ENCODE data around the gene SPATS2. TPM values are rescaled to one million over a fixed set of nuclear protein-coding genes. Genes with fewer than 3 reads are reported as not detected.
A peak's percentile ranks its signal among the peaks of the same experiment; 100 is the strongest.
"Not testable (repeated sequence)": the region's sequence is repeated elsewhere in the genome, so short reads cannot be mapped to it uniquely, and the experiment has no call there.

The SPATS2 gene
- total RNA-seq, 1 donor from 2014 or later: 16.8 TPM

DNA sequence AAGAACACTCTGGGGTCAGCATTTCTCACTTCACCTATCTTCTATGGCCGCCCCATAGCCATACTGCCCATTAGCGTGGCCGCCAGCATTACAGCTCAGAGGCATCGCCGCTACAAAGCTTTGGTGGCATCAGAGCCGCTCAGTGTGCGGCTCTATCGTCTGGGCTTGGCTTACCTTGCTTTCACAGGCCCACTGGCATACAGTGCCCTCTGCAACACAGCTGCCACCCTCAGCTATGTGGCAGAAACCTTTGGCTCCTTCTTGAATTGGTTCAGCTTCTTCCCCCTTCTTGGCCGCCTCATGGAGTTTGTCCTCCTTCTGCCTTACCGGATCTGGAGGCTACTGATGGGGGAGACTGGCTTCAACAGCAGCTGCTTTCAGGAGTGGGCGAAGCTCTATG lies 18.0 kb upstream of the SPATS2 start:
- DNase-seq (ENCODE audit: low read depth in 2 of 2): no peak

DNA sequence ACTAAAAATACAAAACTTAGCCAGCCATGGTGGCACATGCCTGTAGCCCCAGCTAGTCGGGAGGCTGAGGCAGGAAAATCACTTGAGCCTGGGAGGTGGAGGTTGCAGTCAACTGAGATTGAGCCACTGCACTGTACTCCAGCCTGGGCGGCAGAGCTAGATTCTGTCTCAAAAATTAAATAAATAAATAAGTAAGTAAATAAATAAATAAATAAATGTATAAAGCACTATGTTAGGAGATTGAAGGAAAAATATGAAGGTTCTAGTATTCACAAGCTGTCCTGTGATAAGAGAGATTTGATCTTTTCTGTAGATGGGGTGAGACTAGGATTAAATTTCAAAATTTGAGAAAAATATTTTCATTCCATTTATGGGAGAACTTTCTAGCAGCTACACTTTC lies 14.9 kb upstream of the SPATS2 start:
- no peak for DNase-seq (ENCODE audit: low read depth in 2 of 2)

DNA sequence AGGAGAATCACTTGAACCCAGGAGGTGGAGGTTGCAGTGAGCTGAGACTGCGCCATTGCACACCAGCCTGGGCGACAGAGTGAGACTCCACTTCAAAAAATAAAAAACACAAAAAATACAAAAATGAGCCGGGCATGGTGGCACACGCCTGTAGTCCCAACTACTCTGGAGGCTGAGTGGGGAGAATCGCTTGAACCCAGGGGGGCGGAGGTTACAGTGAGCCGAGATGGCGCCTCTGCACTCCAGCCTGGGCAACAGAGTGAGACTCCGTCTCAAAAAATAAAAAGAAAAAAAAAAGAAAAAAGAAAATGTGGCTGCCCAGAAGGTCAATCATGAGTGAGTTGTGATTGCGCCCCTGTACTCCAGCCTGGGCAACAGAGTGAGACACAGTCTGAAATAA lies 11.3 kb upstream of the SPATS2 start:
- no peak for DNase-seq (ENCODE audit: low read depth in 2 of 2)

DNA sequence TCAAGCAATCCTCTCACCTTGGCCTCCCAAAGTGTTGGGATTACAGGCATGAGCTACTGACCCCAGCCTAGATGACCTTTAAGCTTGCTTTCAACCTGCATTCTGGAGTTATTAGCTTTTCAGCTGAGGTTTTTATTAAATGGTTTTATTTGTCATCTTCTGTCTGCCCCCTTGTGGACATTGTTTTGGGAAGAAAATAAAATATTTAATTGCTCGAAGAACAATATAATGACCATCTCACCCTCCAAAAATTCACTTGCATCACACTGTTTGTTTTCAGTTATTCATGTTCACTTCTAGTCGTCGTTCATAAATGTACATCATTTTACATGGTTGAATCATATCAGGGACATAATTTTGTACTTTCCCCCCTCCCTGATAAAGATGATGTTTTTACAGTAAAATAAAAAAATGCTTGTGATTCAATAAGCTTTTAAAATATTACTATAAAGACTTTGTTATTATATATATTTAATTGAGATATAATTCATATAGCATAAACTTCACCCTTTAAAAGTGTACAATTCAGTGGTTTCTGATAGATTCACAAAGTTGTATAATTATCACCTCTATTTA lies 10.1 kb upstream of the SPATS2 start:
- DNase-seq (ENCODE audit: low read depth in 2 of 2): peak; percentile 30 to 59

DNA sequence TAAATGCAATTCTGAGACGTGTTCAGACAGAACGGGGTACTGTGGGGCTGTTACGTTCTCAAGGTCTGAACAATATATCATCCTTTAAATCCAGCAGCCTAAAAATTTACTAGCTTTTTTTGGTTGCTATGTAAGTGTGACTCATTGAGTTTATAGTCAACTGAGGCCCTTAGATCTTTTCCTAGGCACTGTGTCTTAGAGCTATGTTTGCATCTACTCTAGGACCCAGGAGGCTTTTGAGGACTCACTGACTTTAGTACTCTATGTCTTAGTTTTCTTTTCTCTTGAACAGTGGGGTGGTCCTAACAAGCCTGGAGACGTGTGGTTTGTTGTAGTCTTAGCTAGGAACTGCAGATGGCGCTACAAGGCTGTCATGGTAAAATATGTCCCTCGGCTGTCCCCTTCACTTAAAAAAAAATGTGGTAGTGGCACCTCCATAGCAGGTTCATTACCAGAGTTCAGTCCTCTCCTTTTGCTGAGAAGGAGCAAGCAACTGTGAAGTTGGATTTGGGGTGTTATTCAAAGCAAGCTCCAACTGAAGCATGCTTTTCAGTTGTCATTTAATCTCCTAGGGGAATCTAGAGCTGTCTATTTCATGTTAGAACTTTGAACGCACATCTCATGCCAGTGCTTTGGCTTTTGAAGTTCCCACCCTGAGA lies 8.7 kb upstream of the SPATS2 start:
- peak; percentile 75 to 80 for DNase-seq (ENCODE audit: low read depth in 2 of 2)

DNA sequence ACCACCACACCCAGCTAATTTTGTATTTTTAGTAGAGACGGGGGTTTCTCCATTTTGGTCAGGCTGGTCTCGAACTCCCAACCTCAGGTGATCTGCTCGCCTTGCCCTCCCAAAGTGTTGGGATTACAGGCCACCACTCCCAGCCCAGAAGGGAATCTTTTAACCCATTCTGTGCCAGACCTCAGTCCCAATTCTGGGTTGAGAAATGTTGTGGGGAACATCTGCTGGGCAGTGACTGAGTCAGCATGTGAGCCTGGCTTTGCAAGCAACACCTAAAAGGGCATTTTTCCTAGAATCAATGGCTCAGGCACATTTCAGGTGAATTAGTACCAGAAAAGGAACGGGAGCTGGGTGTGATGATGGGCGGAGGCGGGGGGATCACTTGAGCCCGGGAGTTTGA lies 7.6 kb upstream of the SPATS2 start:
- DNase-seq (ENCODE audit: low read depth in 2 of 2): no peak

DNA sequence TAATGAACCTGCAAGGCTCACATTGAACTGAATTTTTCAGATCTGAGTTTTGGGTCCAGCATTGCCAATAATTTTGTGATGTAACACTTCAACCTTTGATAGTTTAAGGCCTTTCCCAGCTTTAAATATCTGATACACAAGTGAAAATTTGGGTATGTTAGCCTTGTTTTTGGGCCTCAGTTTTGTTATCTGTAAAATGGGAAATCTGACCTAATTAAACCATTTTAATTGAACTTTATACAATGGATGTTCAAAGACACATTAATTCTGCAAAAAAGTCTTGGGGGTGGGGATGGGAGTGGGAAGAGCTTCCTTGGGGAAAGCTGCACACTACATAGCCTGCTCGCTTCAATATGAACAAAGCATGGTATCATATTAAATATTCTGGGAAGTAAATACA lies 5.2 kb upstream of the SPATS2 start:
- no peak for DNase-seq (ENCODE audit: low read depth in 2 of 2)

DNA sequence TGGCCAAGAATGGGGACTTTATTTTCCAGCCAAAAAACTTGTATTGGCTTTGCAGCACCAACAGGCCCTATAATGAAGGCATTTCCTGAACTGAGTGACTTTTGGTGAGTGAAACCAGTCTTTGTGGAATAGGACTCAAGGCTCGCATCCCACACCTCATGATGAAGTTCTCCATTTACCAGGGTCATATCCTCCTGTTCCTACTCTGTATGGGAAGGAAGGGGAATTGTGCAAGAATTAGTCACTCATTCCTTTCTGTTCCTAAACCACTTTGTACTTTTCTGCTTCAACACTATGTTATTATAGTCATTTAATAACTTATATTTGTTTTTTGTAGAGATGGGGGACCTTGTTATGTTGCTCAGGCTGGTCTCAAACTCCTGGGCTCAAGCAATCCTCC lies 2.3 kb upstream of the SPATS2 start:
- peak; percentile 54 to 76 for DNase-seq (ENCODE audit: low read depth in 2 of 2)

DNA sequence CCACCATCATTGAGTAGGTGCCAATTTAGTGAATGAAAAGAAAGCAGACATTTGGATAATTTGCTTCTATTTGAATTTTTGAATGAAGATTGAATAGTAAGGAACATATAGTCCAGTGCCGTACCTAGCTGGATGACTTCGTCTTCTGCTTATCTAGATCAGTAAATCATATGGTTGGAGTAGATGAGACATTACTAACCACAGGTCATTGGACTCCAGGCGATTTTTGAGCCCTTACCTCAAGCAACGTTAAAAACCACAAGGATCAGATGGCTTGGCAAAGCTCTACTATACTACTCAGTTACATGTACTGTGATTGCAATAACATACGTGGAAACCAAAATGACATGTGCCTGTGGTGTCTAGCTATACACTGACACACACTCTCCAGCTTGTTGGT lies 1.7 kb upstream of the SPATS2 start:
- DNase-seq (ENCODE audit: low read depth in 2 of 2): no peak

DNA sequence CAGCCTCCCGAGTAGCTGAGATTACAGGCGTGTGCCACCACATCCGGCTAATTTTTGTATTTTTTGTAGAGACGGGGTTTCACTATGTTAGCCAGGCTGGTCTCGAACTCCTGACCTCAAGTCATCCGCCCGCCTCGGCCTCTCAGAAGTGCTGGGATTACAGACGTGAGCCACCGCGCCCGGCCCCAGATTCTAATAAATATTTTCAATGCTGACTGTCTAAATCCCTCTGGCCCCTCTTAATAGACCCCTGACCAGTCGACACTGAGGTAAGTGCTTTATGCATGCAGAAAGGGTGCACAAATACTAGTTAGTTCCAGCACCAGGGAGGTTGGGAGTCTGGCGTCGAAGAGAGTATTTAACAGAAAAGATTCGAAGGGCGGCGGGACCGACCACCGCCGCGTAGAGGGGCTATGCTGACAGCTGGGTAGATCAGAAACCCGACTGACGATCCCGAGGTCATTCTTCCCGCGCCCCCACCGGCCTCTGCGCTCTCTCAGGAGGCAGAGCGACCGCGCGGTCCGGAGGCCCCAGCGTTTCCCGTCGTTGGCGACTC lies 1.1 kb upstream of the SPATS2 start:
- DNase-seq (ENCODE audit: low read depth in 2 of 2): no peak

DNA sequence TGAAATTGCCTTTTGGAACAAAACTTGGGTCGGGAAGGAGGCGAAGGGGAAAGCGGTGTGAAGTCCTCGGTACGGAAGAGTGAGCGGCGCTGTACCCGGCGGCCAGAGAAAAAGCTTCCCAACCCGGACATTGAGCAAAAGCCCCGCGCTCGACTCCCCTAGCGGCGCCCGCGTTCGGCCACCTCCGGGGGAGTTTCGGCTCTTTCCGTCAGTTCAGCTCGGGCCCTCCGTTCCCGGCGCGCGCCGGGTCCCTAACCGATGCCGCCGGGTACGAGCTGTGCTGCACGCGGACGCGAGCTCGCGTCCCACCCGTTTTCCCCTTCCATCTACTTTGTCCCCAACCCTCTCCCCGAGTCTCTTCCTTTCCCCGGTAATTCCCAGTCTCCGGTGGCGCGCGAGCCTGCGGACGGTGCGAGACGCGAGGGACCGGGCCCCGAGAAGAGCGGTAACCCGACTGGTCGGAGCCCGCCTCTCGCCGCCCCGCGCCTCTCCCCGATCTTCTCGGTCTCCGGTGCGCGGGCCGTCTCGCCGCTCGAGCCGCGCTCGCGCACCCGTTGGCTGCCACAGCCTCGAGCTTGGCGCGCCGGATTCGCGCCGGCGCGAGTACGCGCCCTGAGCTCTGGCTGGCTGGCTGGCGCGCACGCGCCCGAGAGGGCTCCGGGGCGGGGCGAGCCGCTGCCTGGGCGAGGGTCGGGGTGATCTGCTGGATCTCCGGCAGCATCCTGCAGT lies 446 bp upstream of the SPATS2 start:
- peak; percentile 81 to 96 for DNase-seq (ENCODE audit: low read depth in 2 of 2)

DNA sequence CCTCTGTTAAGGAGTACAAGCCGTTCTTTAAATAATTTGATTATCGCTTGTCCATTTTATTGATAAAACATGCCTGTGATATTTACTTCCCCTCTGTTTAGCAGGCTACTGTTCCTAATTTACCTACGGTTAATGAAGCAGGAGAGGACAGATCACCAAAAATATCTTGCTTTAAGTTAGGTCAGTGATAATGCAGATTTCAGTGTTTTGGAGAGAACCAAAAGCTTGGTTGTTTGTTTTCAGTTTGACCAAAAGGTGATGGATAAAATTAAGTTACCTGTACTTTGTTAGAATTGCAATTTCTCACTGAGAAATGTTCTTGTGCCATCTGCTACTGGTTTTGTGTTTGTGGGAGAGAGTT lies 958 bp downstream of the SPATS2 start:
- no peak for DNase-seq (ENCODE audit: low read depth in 2 of 2)

DNA sequence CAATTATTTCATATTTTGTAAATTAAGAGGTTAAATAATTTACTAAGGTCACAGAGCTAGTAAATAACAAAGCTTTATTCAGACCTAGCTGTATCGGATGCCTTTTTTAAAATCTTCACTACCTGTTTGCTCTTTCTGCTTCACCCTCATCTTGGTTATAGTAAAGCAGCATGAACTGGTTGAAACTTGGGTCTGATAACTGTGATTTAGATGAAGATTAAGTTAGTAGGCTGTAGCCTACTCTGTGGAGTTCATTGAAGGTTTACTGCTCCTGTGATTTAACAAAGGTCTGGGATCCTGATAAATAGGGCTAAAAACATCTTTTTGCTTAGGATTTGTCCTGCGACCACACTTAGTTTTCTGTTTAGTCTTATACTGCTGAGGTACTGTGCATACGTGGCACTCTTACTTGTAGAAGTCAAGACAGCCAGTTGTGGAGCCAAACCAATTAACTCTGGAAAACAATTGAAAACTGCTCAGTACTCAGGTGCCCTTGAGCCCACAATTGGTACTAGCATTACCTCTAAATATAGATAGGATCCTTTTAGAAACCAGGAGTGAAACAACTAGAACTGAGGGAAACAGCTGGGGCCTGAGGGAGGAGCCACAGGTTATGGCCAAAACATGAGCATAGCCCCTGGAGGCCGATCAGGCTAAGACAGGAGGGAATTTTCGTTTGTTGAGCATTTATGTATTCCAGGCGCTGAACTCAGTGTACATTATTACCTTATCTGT lies 2.3 kb downstream of the SPATS2 start:
- peak; percentile 30 to 58 for DNase-seq (ENCODE audit: low read depth in 2 of 2)

DNA sequence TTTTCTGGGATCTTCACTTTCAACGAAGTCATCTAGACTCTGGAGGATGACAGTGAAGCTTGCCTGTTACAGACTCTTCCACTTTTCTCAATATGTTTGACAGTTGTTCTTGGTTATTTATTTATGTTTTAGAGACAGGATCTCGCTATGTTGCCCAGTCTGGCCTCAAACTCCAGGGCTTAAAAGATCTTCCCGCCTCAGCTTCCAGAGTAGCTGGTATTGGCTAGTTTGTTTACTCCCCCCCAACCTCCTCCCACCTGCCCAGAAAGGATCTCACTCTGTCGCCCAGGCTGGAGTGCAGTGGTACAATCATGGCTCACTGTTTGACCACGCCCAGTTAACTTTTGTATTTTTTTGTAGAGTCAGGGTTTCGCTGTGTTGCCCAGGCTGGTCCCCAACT lies 3.3 kb downstream of the SPATS2 start:
- no peak for DNase-seq (ENCODE audit: low read depth in 2 of 2)

DNA sequence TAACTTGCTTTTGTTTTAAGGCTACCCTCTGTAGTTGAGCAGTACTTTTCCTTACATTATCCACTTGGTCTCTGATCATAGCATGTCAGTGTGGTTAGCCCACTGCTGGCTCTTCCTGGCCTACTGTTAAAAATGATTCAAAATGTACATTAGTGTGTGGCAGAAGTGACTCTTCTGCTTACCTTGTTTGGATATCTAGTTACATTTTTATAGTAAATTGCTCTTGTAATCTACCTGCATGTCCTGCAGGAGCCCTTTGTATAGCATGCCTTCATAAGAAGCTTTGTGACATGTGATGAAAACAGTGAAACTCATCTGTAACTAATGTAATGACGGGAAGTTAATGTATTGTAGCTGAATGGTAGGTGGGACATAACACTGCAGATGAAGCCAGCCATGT lies 8.1 kb downstream of the SPATS2 start:
- no peak for DNase-seq (ENCODE audit: low read depth in 2 of 2)

DNA sequence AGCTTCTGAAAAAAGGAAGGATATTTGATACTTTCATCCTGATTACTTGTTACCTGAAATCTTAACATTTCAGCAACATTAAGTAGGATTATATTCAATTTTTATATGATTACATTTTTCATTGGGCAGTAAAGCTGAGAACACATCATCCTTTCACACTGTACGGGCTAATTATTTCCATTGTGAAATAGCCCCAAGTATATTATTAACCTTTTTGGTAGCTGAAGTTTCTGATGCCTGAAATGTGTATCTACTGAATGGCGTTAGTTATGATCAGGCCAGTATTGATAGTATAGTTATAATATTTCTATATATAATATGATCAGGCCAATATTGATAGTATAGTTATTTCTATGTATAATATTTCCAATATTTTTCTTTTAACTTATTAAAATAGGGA lies 10.1 kb downstream of the SPATS2 start:
- DNase-seq (ENCODE audit: low read depth in 2 of 2): no peak

DNA sequence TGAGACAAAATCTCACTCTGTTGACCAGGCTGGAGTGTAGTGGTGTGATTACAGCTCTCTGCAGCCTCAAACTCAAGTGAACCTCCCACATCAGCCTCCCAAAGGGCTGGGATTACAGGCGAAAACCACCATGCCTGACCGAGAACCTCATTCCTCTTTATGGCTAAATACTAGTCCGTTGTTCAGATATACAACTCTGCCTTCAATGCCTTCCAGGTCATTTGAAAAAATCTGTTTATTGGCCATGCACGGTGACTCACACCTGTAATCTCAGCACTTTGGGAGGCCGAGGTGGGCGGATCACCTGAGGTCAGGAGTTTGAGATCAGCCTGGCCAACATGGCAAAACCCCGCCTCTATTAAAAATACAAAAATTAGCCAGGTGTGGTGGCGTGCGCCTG lies 12.9 kb downstream of the SPATS2 start:
- DNase-seq (ENCODE audit: low read depth in 2 of 2): not testable (repeated sequence)

DNA sequence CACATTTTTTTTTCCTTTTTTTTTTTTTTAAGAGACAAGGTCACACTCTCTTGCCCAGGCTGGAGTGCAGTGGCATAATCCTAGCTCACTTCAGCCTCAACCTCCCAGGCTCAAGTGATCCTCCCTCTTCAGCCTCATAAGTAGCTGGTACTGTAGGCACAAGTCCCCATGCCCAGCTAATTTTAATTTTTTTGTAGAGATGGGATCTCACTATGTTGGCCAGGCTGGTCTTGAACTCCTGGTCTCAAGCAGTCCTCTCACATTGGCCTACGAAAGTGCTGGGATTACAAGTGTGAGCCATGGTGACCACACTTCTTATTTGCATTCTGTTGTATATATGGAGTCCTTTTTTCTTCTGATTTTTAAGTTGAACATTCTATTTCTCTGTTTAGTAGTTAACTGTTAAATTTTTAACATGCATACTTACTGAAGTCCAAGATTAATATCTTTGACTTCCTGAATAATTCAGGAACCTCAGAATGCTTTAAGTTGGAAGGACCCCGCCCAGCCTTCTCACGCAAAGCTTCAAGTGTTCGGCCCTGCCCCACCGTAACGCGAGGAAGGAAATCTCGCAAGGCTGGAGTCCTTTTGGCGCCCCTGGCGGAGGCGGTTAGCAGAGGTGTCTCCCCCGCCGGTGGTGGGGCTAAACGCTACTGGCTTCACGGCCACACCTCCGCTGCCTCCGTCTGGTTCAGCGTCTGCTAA lies 21.6 kb downstream of the SPATS2 start:
- no peak for DNase-seq (ENCODE audit: low read depth in 2 of 2)

DNA sequence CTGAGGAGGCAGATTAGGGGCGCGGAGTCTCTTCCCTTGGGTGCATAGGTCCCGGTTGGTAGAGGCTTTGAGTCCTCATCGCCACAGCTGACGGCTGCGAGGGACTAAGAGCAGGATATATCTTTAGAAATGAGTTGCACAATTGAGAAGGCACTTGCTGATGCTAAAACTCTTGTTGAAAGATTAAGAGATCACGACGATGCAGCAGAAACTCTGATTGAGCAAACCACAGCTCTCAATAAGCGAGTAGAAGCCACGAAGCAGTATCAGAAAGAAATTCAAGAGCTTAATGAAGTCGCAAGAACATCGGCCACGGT lies 22.1 kb downstream of the SPATS2 start:
- DNase-seq (ENCODE audit: low read depth in 2 of 2): no peak

DNA sequence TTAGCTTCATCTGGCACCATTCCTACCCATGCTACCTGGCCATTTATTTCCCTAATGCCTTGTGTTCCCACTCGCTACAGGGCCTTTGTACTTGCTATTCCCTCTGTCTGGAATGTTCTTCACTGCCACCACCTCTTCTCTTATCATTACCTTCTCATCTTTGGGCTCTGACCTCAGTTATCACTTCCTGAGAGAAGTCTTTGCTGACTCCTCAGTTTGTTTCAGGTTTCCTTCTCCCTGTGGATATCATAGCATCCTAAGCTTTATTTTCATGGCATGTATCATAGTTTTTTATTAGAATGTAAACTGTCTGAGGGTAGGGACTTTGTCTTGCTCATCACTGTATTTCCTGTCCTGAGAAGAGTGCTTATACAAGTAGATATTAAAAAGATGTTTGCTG lies 29.7 kb downstream of the SPATS2 start:
- DNase-seq (ENCODE audit: low read depth in 2 of 2): no peak

DNA sequence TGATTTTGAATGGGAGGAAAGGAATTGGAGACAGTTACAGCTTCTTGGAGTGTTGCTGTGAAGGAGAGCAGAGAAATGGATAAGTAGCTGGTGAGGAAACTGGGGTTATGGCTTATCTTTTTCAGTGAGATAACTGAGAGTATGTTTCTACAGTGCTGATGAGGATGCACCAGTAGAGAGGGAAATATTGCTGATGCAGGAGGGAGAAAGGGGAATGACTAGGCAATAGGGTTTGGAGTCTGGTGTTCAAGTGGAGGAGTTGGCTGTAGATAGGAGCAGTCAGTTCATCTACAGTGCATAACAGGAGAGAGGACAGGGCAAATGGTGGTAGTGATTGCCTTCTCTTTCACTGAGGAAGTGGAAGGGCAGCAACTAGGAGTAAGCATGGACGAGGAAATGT lies 33.0 kb downstream of the SPATS2 start:
- DNase-seq (ENCODE audit: low read depth in 2 of 2): no peak

DNA sequence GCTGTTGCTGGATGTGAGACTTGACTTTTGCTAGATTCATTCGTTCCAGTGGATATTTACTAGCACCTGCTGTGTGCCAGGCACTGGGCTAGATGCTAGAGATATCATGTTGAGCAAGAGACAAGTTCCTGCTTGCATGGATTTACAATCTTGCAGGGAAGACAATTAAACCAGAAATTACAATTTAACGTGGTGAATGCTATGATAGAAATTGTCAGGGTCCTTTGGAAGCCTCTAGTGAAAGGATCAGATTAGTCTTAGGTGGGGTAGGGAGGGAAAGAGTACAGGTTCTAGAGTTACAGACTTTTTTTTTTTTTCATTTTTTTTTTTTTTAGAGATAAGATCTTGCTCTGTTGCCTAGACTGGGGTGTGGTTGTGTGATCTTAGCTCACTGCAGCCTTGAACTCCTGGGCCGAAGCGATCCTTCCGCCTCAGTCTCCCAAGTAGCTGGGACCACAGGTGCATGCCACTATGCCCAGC lies 36.7 kb downstream of the SPATS2 start:
- DNase-seq (ENCODE audit: low read depth in 2 of 2): no peak

Data from dermis microvascular lymphatic vessel endothelial cell (primary cell).